Measurements from ENCODE around the gene DAND5.

The DAND5 gene

GRCh38 chr19:12930002-12930645 lies 39.3 kb upstream of the DAND5 start:
- DNase-seq (ENCODE audit: low spot score), result no peak
- H3K9me3 ChIP-seq (ENCODE audit: severe bottlenecking), result no peaks in the 10 kb centered on the region
- peaks cover 2% of the 10 kb centered on the region for H3K4me1 ChIP-seq (ENCODE audit: insufficient read depth, poor library complexity, severe bottlenecking)
- no peak for ATAC-seq (ENCODE audit: low read depth)
- H3K4me3 ChIP-seq (ENCODE audit: severe bottlenecking), result no peak overlapping the region
- TF ChIP-seq, protein P1, sequence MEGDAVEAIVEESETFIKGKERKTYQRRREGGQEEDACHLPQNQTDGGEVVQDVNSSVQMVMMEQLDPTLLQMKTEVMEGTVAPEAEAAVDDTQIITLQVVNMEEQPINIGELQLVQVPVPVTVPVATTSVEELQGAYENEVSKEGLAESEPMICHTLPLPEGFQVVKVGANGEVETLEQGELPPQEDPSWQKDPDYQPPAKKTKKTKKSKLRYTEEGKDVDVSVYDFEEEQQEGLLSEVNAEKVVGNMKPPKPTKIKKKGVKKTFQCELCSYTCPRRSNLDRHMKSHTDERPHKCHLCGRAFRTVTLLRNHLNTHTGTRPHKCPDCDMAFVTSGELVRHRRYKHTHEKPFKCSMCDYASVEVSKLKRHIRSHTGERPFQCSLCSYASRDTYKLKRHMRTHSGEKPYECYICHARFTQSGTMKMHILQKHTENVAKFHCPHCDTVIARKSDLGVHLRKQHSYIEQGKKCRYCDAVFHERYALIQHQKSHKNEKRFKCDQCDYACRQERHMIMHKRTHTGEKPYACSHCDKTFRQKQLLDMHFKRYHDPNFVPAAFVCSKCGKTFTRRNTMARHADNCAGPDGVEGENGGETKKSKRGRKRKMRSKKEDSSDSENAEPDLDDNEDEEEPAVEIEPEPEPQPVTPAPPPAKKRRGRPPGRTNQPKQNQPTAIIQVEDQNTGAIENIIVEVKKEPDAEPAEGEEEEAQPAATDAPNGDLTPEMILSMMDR (IDR thresholded peaks at IDR 0.05; ENCODE audit: poor library complexity, severe bottlenecking), result no peak
- no peaks in the 10 kb centered on the region for H3K27me3 ChIP-seq (ENCODE audit: insufficient read depth, poor library complexity, severe bottlenecking)
- peaks cover 62% of the 10 kb centered on the region for H3K36me3 ChIP-seq (ENCODE audit: low read depth)
- H3K27ac ChIP-seq (ENCODE audit: poor library complexity, severe bottlenecking), result no peak overlapping the region

GRCh38 chr19:12932392-12933286 lies 36.7 kb upstream of the DAND5 start:
- Histone ChIP-seq H3K36me3 (ENCODE audit: low read depth) (peaks cover 40% of the 10 kb centered on the region), H3K9me3 (ENCODE audit: severe bottlenecking) (no peaks in the 10 kb centered on the region), H3K4me1 (ENCODE audit: insufficient read depth, poor library complexity, severe bottlenecking) (peaks cover 2% of the 10 kb centered on the region), H3K27me3 (ENCODE audit: insufficient read depth, poor library complexity, severe bottlenecking) (no peaks in the 10 kb centered on the region), H3K4me3 (ENCODE audit: severe bottlenecking) (peak overlapping the region; percentile 93), H3K27ac (ENCODE audit: poor library complexity, severe bottlenecking) (peak overlapping the region; percentile 47)
- TF ChIP-seq, protein P1 (IDR thresholded peaks at IDR 0.05; ENCODE audit: poor library complexity, severe bottlenecking), result no peak
- no peak for ATAC-seq (ENCODE audit: low read depth)
- no peak for DNase-seq (ENCODE audit: low spot score)

GRCh38 chr19:12933287-12934072 lies 35.9 kb upstream of the DAND5 start, which contains the start of gene FARSA:
TSS of gene FARSA (minus strand) at chr19:12933711. CDS start at chr19:12933696, 15 bp downstream.
- TF ChIP-seq, protein P1 (IDR thresholded peaks at IDR 0.05; ENCODE audit: poor library complexity, severe bottlenecking), result no peak
- Histone ChIP-seq H3K27ac (ENCODE audit: poor library complexity, severe bottlenecking) (peak within 1 kb of the TSS; percentile 47), H3K4me1 (ENCODE audit: insufficient read depth, poor library complexity, severe bottlenecking) (peaks cover 2% of the 10 kb centered on the region), H3K9me3 (ENCODE audit: severe bottlenecking) (no peaks in the 10 kb centered on the region), H3K36me3 (ENCODE audit: low read depth) (peaks cover 34% of the 10 kb centered on the region), H3K4me3 (ENCODE audit: severe bottlenecking) (peak within 1 kb of the TSS; percentile 93), H3K27me3 (ENCODE audit: insufficient read depth, poor library complexity, severe bottlenecking) (no peaks in the 10 kb centered on the region)
- DNase-seq (ENCODE audit: low spot score) (peak; percentile 86), ATAC-seq (ENCODE audit: low read depth) (peak; percentile 77)

- H3K36me3 ChIP-seq (ENCODE audit: low read depth), result peaks cover 34% of the 10 kb centered on the region
- H3K4me1 ChIP-seq (ENCODE audit: insufficient read depth, poor library complexity, severe bottlenecking), result peaks cover 7% of the 10 kb centered on the region
- H3K27me3 ChIP-seq (ENCODE audit: insufficient read depth, poor library complexity, severe bottlenecking), result no peaks in the 10 kb centered on the region
- ATAC-seq (ENCODE audit: low read depth) (no peak), DNase-seq (ENCODE audit: low spot score) (no peak)
- H3K27ac ChIP-seq (ENCODE audit: poor library complexity, severe bottlenecking), result no peak overlapping the region
- H3K9me3 ChIP-seq (ENCODE audit: severe bottlenecking), result no peaks in the 10 kb centered on the region
- H3K4me3 ChIP-seq (ENCODE audit: severe bottlenecking), result no peak overlapping the region
- TF ChIP-seq, protein P1 (IDR thresholded peaks at IDR 0.05; ENCODE audit: poor library complexity, severe bottlenecking), result no peak
These were observed 34.3 kb upstream of the DAND5 start for GRCh38 chr19:12935071-12935470.
